Astrocyte of the cerebellum (primary cell): ENCODE results near the gene XYLT1.

Experiments
- DNase-seq: peaks from one replicate; pipeline ENCODE4 v3.0.0-alpha.2; 2011; ENCODE audit warnings: low read depth
- H3K4me3 ChIP-seq: 2 replicates; pipeline ENCODE4 v1.5.1; 2011; ENCODE audit warnings: mild to moderate bottlenecking, low read depth, low read length, moderate library complexity
- CTCF ChIP-seq: IDR thresholded peaks from 2 replicates; pipeline ENCODE4 v1.5.1; 2012; ENCODE audit warnings: low read length, low read depth, moderate library complexity, mild to moderate bottlenecking; ENCODE audit errors: missing control alignments
- in situ Hi-C: cut with HindIII; loops from 2 replicates; pipeline ENCODE4 v1.10.0; 2017; ENCODE audit warnings: low sequenced_read_pairs

Gene XYLT1

GRCh38 chr16:17194190-17194780, 276.5 kb downstream of the XYLT1 start:
- peak; percentile 70 for TF ChIP-seq CTCF
- no peak for DNase-seq
- in situ Hi-C loops: no loop called here
- H3K4me3 ChIP-seq: no peak overlapping the region

- in situ Hi-C loops: no loop called here
- DNase-seq: no peak
- no peak for TF ChIP-seq CTCF
- no peak overlapping the region for H3K4me3 ChIP-seq
These were observed 277.1 kb downstream of the XYLT1 start for GRCh38 chr16:17193566-17194100.

- H3K4me3 ChIP-seq: no peak overlapping the region
- no peak for TF ChIP-seq CTCF
- in situ Hi-C loops: no loop called here
- no peak for DNase-seq
These were observed 286.7 kb downstream of the XYLT1 start for GRCh38 chr16:17184026-17184425.

- TF ChIP-seq CTCF: no peak
- in situ Hi-C loops: loop anchor here (5.0 kb wide), 1 partner anchor 56 kb away; no protein-coding TSS in a partner anchor
- no peak for DNase-seq
- H3K4me3 ChIP-seq: no peak overlapping the region
These were observed 292.5 kb downstream of the XYLT1 start for GRCh38 chr16:17177959-17178905.

GRCh38 chr16:17177242-17177958, 293.4 kb downstream of the XYLT1 start:
- in situ Hi-C loops: loop anchor here (5.0 kb wide), 1 partner anchor 55 kb away; no protein-coding TSS in a partner anchor
- TF ChIP-seq CTCF: no peak
- DNase-seq: no peak
- H3K4me3 ChIP-seq: no peak overlapping the region

GRCh38 chr16:17176199-17176598, 294.6 kb downstream of the XYLT1 start:
- no peak for DNase-seq
- in situ Hi-C loops: loop anchor here (5.0 kb wide), 1 partner anchor 54 kb away; no protein-coding TSS in a partner anchor
- TF ChIP-seq CTCF: no peak
- no peak overlapping the region for H3K4me3 ChIP-seq
